Upper lobe of right lung (tissue), 1 donor: Measurements from ENCODE around the gene ZNF330. TPM values are rescaled to one million over a fixed set of nuclear protein-coding genes. Genes with fewer than 3 reads are reported as not detected.

Experiments
- ATAC-seq: fragments of 200-7000 bp; cut with Tn5 transposase; one replicate; pipeline ENCODE4 v1.9.1; 2020; ENCODE audit warnings: mild to moderate bottlenecking, moderate library complexity
- DNase-seq: peaks from one replicate; pipeline ENCODE4 v3.0.0-alpha.2; 2020
- H3K27ac ChIP-seq: fragments of 200-600 bp; one replicate; pipeline ENCODE4 v1.8.0; 2022
- H3K27me3 ChIP-seq: fragments of 200-600 bp; one replicate; pipeline ENCODE4 v1.8.0; 2022; ENCODE audit warnings: mild to moderate bottlenecking
- H3K36me3 ChIP-seq: fragments of 200-600 bp; one replicate; pipeline ENCODE4 v1.8.0; 2022
- H3K4me1 ChIP-seq: fragments of 200-600 bp; one replicate; pipeline ENCODE4 v1.8.0; 2022
- H3K4me3 ChIP-seq: fragments of 200-600 bp; one replicate; pipeline ENCODE4 v1.8.0; 2022; ENCODE audit warnings: mild to moderate bottlenecking
- H3K9me3 ChIP-seq: fragments of 200-600 bp; one replicate; pipeline ENCODE4 v1.8.0; 2022
- CTCF ChIP-seq: fragments of 200-600 bp; IDR thresholded peaks from one replicate; pipeline ENCODE4 v1.8.0; 2022; ENCODE audit warnings: antibody characterized with exemption
- intact Hi-C: fragments of 100-400 bp; cut with DNase I; formaldehyde crosslinking; loops from one replicate; pipeline ENCODE4 v1.11.0; 2022
- total RNA-seq: library from RNA; stranded (reverse); fragmentation: NEBNext Ultra II Directional; extraction: Animal tissue kit (Norgen Biotek cat#: 25700); gene quantifications from one replicate; pipeline ENCODE4 v1.2.1, GENCODE V29; 2021
- donor health status: DM: no; HTN: yes; CAD: no; lungs with severe emphysema.

ZNF330 gene
- total RNA-seq, 1 donor from 2014 or later: 47.4 TPM

GRCh38 chr4:141207961-141208360 is 12.7 kb upstream of the ZNF330 start:
- intact Hi-C loops: no loop called here
- Histone ChIP-seq H3K27me3 (no peaks in the 10 kb centered on the region), H3K27ac (no peak overlapping the region), H3K4me1 (no peaks in the 10 kb centered on the region), H3K4me3 (no peak overlapping the region), H3K9me3 (no peaks in the 10 kb centered on the region), H3K36me3 (no peaks in the 10 kb centered on the region)
- no peak for DNase-seq
- no peak for TF ChIP-seq CTCF
- ATAC-seq: peak; percentile 29

- DNase-seq (no peak), ATAC-seq (peak; percentile 55)
- no peaks in the 10 kb centered on the region for H3K9me3 ChIP-seq
- no peaks in the 10 kb centered on the region for H3K36me3 ChIP-seq
- TF ChIP-seq CTCF: no peak
- H3K4me1 ChIP-seq: no peaks in the 10 kb centered on the region
- no peak overlapping the region for H3K27ac ChIP-seq
- no peak overlapping the region for H3K4me3 ChIP-seq
- intact Hi-C loops: no loop called here
- H3K27me3 ChIP-seq: no peaks in the 10 kb centered on the region
Measured at GRCh38 chr4:141210168-141210567, 10.5 kb upstream of the ZNF330 start.

- no peak overlapping the region for H3K27ac ChIP-seq
- no peaks in the 10 kb centered on the region for H3K4me1 ChIP-seq
- no peaks in the 10 kb centered on the region for H3K9me3 ChIP-seq
- H3K4me3 ChIP-seq: no peak overlapping the region
- no peaks in the 10 kb centered on the region for H3K27me3 ChIP-seq
- TF ChIP-seq CTCF: no peak
- ATAC-seq (no peak), DNase-seq (peak; percentile 62)
- no peaks in the 10 kb centered on the region for H3K36me3 ChIP-seq
- intact Hi-C loops: no loop called here
Measured at GRCh38 chr4:141213550-141213991, 7.1 kb upstream of the ZNF330 start.

- Histone ChIP-seq H3K27ac (no peak overlapping the region), H3K27me3 (no peaks in the 10 kb centered on the region), H3K4me1 (no peaks in the 10 kb centered on the region), H3K9me3 (no peaks in the 10 kb centered on the region), H3K36me3 (no peaks in the 10 kb centered on the region), H3K4me3 (no peak overlapping the region)
- intact Hi-C loops: no loop called here
- DNase-seq: no peak
- ATAC-seq: no peak
- TF ChIP-seq CTCF: no peak
Measured at GRCh38 chr4:141215030-141215429, 5.7 kb upstream of the ZNF330 start.

GRCh38 chr4:141216002-141216761 is 4.5 kb upstream of the ZNF330 start:
- Histone ChIP-seq H3K4me3 (no peak overlapping the region), H3K36me3 (no peaks in the 10 kb centered on the region), H3K27ac (no peak overlapping the region), H3K9me3 (no peaks in the 10 kb centered on the region), H3K4me1 (no peaks in the 10 kb centered on the region), H3K27me3 (no peaks in the 10 kb centered on the region)
- intact Hi-C loops: no loop called here
- ATAC-seq (peak; percentile 59), DNase-seq (no peak)
- TF ChIP-seq CTCF: no peak
